GM12865 (cell line): Measurements from ENCODE around the gene KCNK6.
A peak's percentile ranks its signal among the peaks of the same experiment; 100 is the strongest.

Experiments used
- DNase-seq: peaks from one replicate; pipeline ENCODE4 v3.0.0; 2010; ENCODE audit warnings: low read depth
- H3K4me3 ChIP-seq: 2 replicates; pipeline ENCODE4 v1.5.1; 2011; ENCODE audit warnings: mild to moderate bottlenecking, low read depth, low read length, control low read depth
- TF ChIP-seq, protein P1 (sequence below): IDR thresholded peaks from 2 replicates; pipeline ENCODE4 v1.5.1; 2011; ENCODE audit warnings: low read length, control low read depth, low read depth, inconsistent platforms; ENCODE audit not compliant: insufficient read depth; ENCODE audit errors: missing control alignments

Gene KCNK6

DNA sequence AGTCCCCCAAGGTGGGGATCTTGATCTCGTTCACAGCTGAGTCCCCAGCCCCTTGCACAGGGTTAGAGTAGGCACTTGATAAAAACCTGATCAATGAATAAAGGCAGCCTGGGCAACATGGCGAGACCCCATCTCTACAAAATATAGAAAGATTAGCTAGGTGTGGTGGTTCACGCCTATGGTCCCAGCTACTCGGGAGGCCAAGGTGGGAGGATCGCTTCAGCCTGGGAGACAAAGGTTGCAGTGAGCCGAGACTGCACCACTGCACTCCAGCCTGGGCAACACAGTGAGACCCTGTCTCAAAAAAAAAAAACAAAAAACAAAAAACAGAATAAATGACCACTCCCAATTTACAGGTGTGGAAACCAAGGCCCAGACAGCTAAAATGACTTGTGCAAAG is 8.7 kb upstream of the KCNK6 start:
- TF ChIP-seq, protein P1, sequence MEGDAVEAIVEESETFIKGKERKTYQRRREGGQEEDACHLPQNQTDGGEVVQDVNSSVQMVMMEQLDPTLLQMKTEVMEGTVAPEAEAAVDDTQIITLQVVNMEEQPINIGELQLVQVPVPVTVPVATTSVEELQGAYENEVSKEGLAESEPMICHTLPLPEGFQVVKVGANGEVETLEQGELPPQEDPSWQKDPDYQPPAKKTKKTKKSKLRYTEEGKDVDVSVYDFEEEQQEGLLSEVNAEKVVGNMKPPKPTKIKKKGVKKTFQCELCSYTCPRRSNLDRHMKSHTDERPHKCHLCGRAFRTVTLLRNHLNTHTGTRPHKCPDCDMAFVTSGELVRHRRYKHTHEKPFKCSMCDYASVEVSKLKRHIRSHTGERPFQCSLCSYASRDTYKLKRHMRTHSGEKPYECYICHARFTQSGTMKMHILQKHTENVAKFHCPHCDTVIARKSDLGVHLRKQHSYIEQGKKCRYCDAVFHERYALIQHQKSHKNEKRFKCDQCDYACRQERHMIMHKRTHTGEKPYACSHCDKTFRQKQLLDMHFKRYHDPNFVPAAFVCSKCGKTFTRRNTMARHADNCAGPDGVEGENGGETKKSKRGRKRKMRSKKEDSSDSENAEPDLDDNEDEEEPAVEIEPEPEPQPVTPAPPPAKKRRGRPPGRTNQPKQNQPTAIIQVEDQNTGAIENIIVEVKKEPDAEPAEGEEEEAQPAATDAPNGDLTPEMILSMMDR = no peak
- no peak overlapping the region for H3K4me3 ChIP-seq
- no peak for DNase-seq

DNA sequence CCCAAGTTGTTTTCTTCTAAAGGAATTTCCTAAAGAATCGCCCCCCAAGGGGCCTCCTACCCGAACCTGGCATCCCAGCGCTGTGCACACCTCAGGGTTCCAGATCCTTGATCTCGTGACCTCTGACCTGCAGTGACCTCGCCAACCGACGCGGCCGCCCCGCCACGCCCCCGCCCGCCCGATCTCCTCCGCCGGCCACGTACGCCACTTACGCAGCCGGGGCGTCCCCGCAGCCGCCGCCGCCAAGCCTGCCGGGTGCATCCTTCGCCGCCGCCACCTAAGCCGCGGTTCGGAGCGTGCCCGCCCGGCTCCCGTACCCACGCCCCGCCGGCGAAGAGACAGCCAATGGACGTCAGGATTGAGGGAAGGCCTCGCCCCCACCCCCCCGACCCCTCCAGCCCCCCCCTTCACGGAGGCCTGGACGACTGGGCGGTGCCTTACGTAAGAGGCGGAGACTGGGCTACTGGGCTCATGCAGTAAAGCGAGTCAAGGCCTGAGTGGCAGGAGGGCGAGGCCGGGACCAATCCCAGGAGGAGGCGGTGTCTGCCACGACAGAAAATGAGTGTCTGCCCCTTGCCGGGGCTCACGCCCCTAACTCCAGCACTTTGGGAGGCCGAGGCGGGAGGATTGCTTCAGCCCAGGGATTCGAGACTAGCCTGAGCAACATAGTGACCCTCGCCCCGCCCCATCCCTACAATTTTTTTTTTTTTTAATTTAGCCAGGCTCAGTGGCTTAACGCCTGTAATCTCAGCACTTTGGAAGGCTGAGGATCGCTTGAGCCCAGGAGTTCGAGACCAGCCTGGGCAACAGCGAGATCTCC is 3.8 kb upstream of the KCNK6 start, which contains the start of gene YIF1B:
Gene YIF1B, minus strand, starts transcription at position 291 of the 820 bp plus-strand sequence. Its CDS starts 30 bp downstream, at position 261.
- peak; percentile 98 for DNase-seq
- H3K4me3 ChIP-seq = peak within 1 kb of the TSS; percentile 69
- TF ChIP-seq, protein P1 = no peak

GRCh38 chr19:38316477-38317067 is 3.1 kb upstream of the KCNK6 start:
- TF ChIP-seq, protein P1 = no peak
- DNase-seq = no peak
- H3K4me3 ChIP-seq = peak overlapping the region; percentile 67

DNA sequence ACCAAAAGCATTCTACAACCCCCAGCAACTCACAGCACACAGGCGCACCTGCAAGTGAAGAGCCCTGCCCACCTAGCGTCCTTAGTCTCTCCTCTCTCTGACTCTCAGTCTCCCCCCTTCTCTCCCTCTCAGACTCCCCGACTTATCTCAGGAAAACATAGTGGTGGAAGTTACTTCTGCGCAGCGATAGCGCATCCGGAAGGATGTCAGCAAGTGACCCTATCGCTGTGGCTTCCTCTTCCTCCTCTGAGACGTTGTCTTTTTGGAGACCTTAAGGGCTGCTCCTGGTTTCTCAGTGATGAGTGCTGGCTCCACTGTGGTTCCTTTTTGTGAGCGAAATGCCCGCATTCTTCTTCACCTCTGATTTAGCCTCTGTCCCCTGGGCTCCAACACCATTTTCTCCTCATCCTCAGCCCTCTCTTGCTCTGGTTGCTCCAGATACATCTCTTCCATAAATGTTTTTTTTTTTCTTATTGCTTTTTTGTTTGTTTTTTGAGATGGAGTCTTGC is 2.5 kb upstream of the KCNK6 start:
- peak; percentile 23 for DNase-seq
- peak overlapping the region; percentile 21; the same call in 1 of the 2 replicates for H3K4me3 ChIP-seq
- TF ChIP-seq, protein P1 = no peak

DNA sequence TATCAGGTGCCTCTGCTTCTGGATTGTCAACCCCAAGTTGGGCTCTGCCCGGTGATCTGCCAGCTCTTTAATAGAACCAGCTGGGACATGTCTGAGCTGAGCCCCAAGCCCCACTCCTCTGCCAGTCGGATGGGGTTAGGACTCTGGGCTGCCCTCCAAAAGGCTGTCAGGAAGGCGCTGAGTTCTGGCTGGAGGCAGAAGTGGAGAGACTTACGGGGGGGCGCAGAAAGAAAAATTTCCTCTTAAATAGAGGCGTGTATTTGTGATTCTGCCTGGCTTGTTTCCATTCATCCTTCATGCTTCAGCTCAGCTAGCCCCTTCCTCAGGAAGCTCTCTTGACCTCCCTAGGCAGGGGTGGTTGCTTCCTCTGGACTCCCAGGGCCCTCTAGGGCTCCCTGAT is 985 bp upstream of the KCNK6 start:
- H3K4me3 ChIP-seq = no peak overlapping the region
- TF ChIP-seq, protein P1 = no peak
- no peak for DNase-seq

DNA sequence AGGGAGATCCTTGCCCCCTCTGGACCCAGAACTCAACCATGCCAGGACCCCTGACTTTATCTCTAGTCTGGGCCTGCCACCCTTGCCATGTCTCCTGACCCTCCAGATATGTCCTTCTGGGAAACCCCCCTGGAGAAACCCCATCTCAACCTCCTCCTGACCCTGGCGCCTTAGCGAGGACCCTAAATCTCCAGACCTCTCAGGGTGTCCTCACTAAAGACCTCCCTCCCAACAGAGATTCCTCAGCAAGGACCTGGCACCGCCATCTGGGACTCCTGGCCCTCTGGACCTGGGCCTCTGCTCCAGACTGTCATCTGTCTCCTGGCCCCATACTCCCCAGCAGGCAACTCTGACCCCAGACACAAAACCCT is 1.3 kb downstream of the KCNK6 start:
- DNase-seq = no peak
- no peak overlapping the region for H3K4me3 ChIP-seq
- TF ChIP-seq, protein P1 = no peak
